LNCAP (cell line): ENCODE measurements around the gene CORO1C.

Source experiments
- CTCF ChIP-seq: fragments of 450-650 bp; IDR thresholded peaks from 2 replicates; pipeline ENCODE4 v1.5.1; 2017; ENCODE audit warnings: mild to moderate bottlenecking

Gene CORO1C

DNA sequence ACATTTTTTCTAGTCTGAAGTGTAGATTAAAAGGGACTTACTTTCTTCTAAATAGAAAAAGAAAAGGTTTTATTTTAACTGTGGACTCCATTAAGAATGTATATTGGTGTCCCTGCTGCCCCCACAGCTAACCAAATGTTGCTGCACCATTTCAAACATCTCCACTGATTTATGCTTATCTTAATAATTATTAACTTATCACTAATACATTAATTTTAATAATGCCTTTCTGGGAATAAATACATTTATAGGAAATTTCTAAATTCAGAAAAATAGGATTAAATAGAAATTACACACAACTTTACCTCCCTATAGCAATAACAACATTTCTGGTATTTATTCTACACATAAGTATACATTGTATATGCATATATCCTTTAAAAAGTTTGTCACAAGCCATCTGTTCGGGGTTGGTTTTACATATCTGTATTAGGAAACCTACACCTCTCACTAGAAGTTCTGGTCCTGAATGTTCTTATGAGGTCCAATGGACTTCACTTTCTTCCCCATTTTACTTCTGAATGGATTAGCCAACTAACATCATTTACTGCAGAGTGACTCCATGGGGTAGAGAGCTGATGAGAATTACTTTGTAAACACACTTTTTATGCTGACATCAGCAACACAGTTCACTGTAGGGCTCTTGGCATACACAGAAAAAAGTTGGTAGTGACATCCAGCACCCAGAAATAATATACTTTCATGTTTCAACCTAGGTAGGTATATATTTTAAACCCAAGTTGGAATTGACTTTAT is 88.2 kb downstream of the CORO1C start:
- TF ChIP-seq CTCF = no peak

GRCh38 chr12:108642269-108642870 is 88.9 kb downstream of the CORO1C start:
- TF ChIP-seq CTCF = no peak

GRCh38 chr12:108641446-108642268 is 89.7 kb downstream of the CORO1C start:
- TF ChIP-seq CTCF = no peak

- TF ChIP-seq CTCF = no peak
Observed at GRCh38 chr12:108640802-108641445, 90.4 kb downstream of the CORO1C start.

DNA sequence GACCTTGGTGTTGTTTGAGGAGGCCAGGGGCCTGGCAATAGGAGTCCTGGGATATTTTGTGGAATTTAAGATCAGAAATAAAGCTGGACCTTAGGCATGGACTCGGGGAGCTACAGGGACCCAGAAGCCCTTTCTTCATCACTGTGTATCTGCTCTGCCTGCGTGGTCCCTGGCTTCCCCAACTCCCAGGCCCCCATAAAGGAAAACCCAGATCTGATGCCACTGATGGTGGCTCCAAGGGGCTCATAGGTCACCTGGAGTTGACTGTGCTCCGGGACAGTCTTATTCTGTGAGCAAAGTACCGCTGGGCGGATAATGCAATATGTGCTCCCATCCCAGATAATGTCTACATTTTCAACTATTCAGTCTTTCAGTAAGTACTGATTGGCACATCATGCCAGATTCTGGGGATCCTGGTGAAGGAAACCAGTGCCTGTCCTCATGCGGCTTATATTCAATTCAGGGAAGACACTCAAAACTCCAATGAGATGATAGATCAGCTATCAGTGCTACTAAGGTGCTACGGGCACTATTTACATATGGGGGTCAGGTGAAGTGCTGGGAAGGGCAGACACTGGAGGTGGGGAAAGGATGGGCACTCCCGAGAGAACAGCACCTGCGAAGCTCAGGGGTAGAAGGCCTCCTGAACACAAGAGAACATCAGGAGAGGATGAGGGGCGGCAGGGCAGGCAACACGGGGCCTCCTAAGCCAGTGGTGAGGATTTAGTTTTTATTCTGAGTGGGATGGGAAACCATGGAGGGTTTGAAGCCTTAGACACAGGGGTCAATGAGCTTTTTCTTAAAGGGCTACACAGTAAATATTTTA is 92.1 kb downstream of the CORO1C start:
- no peak for TF ChIP-seq CTCF

GRCh38 chr12:108638141-108638827 is 93.0 kb downstream of the CORO1C start:
- TF ChIP-seq CTCF = no peak
